ENCODE measurements around the gene ATP5PD. TPM values are rescaled to one million over a fixed set of nuclear protein-coding genes. Genes with fewer than 3 reads are reported as not detected.

Gene ATP5PD
- total and polyA plus RNA-seq, 2 of the 13 experiments (the other 11 are each of a cell fraction or from before 2014, with no cell fraction given): 158 to 428 TPM

DNA sequence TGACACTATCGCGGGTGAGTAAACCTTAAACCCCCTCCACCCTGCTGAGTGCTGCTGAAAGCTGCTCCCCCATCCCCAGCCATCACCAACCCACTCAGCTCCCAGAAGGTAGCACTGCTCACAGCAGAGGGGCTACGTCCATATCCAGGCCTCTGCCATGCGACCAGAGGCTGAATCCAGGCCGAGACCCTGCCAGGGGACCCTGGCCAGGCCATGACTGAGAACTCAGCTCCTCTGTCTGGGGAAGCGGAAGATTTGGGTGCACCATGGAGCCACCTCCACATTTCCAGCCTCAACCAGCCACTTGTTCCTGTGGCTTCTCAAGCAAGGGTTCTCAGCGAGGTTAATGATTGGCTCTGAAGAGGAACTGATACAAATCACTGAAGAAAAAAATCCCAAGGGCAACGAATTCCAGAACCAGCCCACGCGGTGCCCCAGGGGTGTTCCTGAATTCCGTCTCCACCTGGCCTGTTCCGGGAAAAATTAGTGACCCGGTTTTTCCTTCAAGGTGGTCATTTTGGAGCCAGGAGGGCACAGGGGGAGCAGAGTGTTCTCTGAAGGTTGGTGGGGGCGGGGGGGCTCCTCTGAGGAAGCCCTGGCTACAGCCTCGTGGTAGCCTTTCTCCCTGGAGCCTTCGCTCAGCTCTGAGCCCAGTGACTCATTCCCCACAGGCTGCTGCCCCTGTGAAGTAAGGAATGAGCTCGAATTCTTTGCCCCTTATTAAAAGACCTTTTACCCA is 31.7 kb upstream of the ATP5PD start (continued):
- TF ChIP-seq MAZ (IDR thresholded peaks at IDR 0.05; ENCODE audit: borderline replicate concordance, low read depth, low read length): no peak
- 0 out of 2 replicates have a peak, but pooled peaks have one; percentile 63 for TF ChIP-seq MAZ (CRISPR knock-in tag; IDR thresholded peaks at IDR 0.05; ENCODE audit: low read depth)
- no peak for TF ChIP-seq ZNF607 (CRISPR knock-in tag; IDR thresholded peaks at IDR 0.05; ENCODE audit: borderline replicate concordance)
- no peak for TF ChIP-seq ISL2 (CRISPR knock-in tag; IDR thresholded peaks at IDR 0.05)
- TF ChIP-seq POLR2AphosphoS2 (IDR thresholded peaks at IDR 0.05; ENCODE audit: low read depth, low read length): no peak
- TF ChIP-seq POLR2G (IDR thresholded peaks at IDR 0.05; ENCODE audit: low read depth, low read length): no peak
- TF ChIP-seq ATF6 (CRISPR knock-in tag; conservative IDR thresholded peaks at IDR 0.05): no peak
- peak; percentile 19; the same call in 1 of the 2 replicates for TF ChIP-seq MXD3 (CRISPR knock-in tag; IDR thresholded peaks at IDR 0.05)
- TF ChIP-seq MZF1 (CRISPR knock-in tag; IDR thresholded peaks at IDR 0.05; ENCODE audit: borderline replicate concordance): no peak
- TF ChIP-seq KMT2A (CRISPR knock-in tag; IDR thresholded peaks at IDR 0.05): no peak
- TF ChIP-seq FOXA3 (CRISPR knock-in tag; IDR thresholded peaks at IDR 0.05): 0 out of 2 replicates have a peak, but pooled peaks have one; percentile 7
- TF ChIP-seq, protein P1, sequence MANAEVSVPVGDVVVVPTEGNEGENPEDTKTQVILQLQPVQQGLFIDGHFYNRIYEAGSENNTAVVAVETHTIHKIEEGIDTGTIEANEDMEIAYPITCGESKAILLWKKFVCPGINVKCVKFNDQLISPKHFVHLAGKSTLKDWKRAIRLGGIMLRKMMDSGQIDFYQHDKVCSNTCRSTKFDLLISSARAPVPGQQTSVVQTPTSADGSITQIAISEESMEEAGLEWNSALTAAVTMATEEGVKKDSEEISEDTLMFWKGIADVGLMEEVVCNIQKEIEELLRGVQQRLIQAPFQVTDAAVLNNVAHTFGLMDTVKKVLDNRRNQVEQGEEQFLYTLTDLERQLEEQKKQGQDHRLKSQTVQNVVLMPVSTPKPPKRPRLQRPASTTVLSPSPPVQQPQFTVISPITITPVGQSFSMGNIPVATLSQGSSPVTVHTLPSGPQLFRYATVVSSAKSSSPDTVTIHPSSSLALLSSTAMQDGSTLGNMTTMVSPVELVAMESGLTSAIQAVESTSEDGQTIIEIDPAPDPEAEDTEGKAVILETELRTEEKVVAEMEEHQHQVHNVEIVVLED (CRISPR knock-in tag; IDR thresholded peaks at IDR 0.05; ENCODE audit: borderline replicate concordance): no peak
- TF ChIP-seq, protein P2, sequence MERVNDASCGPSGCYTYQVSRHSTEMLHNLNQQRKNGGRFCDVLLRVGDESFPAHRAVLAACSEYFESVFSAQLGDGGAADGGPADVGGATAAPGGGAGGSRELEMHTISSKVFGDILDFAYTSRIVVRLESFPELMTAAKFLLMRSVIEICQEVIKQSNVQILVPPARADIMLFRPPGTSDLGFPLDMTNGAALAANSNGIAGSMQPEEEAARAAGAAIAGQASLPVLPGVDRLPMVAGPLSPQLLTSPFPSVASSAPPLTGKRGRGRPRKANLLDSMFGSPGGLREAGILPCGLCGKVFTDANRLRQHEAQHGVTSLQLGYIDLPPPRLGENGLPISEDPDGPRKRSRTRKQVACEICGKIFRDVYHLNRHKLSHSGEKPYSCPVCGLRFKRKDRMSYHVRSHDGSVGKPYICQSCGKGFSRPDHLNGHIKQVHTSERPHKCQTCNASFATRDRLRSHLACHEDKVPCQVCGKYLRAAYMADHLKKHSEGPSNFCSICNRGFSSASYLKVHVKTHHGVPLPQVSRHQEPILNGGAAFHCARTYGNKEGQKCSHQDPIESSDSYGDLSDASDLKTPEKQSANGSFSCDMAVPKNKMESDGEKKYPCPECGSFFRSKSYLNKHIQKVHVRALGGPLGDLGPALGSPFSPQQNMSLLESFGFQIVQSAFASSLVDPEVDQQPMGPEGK (CRISPR knock-in tag; IDR thresholded peaks at IDR 0.05): peak; percentile 71; the same call in 1 of the 2 replicates
- no peak for TF ChIP-seq AGO2 (optimal IDR thresholded peaks at IDR 0.05; ENCODE audit: low read depth, low read length)
- no peak for TF ChIP-seq ZNF549 (CRISPR knock-in tag; IDR thresholded peaks at IDR 0.05)
- TF ChIP-seq ZNF670 (CRISPR knock-in tag; IDR thresholded peaks at IDR 0.05; ENCODE audit: borderline replicate concordance): no peak
- no peak for TF ChIP-seq HOXA3 (CRISPR knock-in tag; IDR thresholded peaks at IDR 0.05)
- TF ChIP-seq HMGA1 (CRISPR knock-in tag; conservative IDR thresholded peaks at IDR 0.05): no peak
- TF ChIP-seq CEBPG (CRISPR knock-in tag; IDR thresholded peaks at IDR 0.05): no peak
- TF ChIP-seq PAWR (CRISPR knock-in tag; IDR thresholded peaks at IDR 0.05; ENCODE audit: borderline replicate concordance): no peak
- no peak for TF ChIP-seq ZBTB34 (CRISPR knock-in tag; IDR thresholded peaks at IDR 0.05)
- TF ChIP-seq ETV5 (CRISPR knock-in tag; IDR thresholded peaks at IDR 0.05; ENCODE audit: borderline replicate concordance): peak; percentile 8; the same call in 1 of the 2 replicates
- no peak for TF ChIP-seq NAIF1 (CRISPR knock-in tag; IDR thresholded peaks at IDR 0.05; ENCODE audit: borderline replicate concordance)
